ENCODE results near the gene UVRAG. TPM values are rescaled to one million over a fixed set of nuclear protein-coding genes. Genes with fewer than 3 reads are reported as not detected.

The UVRAG gene
- 17.4 and 18.0 TPM in 2 replicates for total RNA-seq (2014; rRNA removed; shearing (Covaris generic))

- DNase-seq (ENCODE audit: low read depth) = peak; percentile 99
Observed at GRCh38 chr11:75814677-75815344, at the start of gene UVRAG. Gene UVRAG (plus strand): TSS chr11:75815210. CDS start chr11:75815408, 198 bp downstream.

- no peak for DNase-seq (ENCODE audit: low read depth)
Observed at GRCh38 chr11:75766443-75767227, 48.4 kb upstream of the UVRAG start.

GRCh38 chr11:75767228-75767572 is 47.8 kb upstream of the UVRAG start:
- DNase-seq (ENCODE audit: low read depth) = no peak

GRCh38 chr11:75767793-75768111 is 47.3 kb upstream of the UVRAG start:
- DNase-seq (ENCODE audit: low read depth) = no peak

DNA sequence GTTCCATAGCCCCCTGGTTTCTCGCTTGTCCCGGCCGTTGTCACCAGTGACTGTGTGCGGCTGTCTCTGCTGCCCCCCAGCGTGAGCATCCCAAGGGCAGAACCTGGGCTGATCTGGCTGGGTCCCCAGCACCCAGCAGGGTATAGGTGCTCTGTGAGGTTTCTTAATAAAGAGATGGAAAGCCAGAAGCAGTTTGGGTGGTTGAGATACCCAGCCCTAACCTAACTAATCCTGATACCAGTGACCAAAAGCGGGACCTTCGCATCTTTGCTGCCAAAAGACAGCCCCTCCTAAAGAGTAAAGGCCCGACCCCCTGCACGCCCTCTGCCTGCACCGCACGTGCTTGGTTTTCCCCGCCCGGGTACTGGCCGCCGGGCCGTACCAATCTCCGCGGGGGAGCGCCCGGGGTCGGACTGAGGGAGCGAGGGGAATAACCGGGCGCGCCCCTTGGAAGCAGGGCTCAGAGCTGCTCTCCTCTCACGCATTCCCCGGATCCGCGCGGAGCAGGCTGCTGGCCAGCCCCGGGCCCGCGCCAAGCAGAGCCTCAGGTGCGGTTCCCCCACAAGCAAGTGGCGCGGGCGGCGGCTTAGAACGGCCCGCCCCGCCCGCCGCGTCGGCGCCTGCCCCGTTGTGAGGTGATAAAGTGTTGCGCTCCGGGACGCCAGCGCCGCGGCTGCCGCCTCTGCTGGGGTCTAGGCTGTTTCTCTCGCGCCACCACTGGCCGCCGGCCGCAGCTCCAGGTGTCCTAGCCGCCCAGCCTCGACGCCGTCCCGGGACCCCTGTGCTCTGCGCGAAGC is 46.7 kb upstream of the UVRAG start, which contains the start of gene DGAT2:
DGAT2 (plus strand) TSS at position 667 of the 797 bp plus-strand sequence. CDS start 214 bp downstream, outside the sequence.
- peak; percentile 71 for DNase-seq (ENCODE audit: low read depth)

DNA sequence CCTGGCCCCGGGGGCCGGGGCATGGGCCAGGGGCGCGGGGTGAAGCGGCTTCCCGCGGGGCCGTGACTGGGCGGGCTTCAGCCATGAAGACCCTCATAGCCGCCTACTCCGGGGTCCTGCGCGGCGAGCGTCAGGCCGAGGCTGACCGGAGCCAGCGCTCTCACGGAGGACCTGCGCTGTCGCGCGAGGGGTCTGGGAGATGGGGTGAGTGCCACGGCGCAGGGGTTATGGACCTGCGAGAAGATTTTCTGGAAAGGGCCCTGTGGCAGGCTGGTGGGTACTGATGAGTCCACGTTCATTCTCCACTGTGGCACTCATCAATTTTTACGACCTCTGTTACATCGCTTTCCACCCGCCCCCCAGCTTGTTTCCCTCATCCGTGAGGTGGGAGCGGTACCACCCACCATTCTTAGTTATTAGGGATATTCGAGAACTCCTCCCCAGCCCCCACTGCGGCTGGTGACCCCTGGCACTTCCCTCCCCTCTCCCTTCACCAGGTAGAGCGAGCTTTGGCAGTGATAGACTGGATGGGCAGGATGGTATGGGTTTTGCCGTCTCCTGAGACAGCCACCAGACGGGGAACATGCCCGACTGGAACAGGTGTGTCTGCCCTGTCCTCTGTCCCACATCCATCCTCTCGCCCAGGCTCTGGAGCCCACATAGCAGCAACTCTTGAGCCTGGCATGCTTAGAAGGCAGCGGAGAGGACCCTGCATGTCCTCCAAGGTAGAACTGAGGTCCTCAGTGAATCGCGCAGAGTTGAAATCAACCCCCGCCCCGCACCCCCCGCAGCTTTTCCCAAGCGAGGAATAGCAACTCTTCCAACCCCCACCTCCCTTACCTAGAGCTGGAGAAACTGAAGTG is 45.9 kb upstream of the UVRAG start:
- no peak for DNase-seq (ENCODE audit: low read depth)

DNA sequence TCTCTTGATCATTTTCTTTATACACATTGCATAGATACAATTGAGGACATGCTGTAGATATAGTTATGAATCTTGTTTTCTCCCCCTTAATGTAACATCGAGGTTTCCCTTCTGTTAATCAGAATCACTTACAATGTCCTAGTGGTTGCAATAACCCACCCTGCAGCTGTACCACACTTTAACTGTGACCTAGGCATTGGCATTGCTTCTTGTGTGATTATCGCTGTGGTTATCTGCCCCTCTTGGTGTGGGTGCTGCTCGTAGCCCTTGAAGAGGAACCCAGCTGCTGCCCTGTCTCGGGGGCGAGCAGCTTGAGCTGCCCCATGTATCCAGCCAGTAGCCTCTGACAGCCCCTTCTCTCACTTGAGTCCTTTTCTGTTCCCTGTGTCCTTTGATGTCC is 44.9 kb upstream of the UVRAG start:
- DNase-seq (ENCODE audit: low read depth) = no peak

- DNase-seq (ENCODE audit: low read depth) = peak; percentile 74
Observed at GRCh38 chr11:75771646-75772410, 43.2 kb upstream of the UVRAG start.

GRCh38 chr11:75773595-75774353 is 41.2 kb upstream of the UVRAG start:
- DNase-seq (ENCODE audit: low read depth) = no peak

DNA sequence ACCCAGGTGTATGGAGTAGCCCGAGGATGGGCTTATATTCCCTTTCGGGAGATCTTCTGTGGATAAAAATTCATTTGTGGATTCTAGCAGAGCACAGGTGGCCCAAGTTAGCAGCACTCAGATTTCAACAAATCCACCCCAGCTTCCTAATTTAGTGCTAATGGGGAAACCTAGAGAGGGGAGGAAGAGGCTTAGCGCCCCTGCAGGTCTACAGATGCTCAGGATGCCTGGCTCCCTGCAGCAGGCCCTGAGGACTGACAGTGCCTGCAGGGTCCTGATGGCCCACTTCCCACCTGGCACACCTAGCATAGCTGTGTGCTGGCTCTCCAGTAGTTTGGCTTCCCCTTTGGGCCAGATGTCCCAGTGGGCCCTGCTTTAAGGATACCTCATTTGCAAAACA is 40.0 kb upstream of the UVRAG start:
- no peak for DNase-seq (ENCODE audit: low read depth)

GRCh38 chr11:75776546-75776945 is 38.5 kb upstream of the UVRAG start:
- no peak for DNase-seq (ENCODE audit: low read depth)

- no peak for DNase-seq (ENCODE audit: low read depth)
Observed at GRCh38 chr11:75777461-75778110, 37.4 kb upstream of the UVRAG start.

- DNase-seq (ENCODE audit: low read depth) = no peak
Observed at GRCh38 chr11:75778962-75779361, 36.0 kb upstream of the UVRAG start.

- no peak for DNase-seq (ENCODE audit: low read depth)
Observed at GRCh38 chr11:75779960-75780359, 35.0 kb upstream of the UVRAG start.

DNA sequence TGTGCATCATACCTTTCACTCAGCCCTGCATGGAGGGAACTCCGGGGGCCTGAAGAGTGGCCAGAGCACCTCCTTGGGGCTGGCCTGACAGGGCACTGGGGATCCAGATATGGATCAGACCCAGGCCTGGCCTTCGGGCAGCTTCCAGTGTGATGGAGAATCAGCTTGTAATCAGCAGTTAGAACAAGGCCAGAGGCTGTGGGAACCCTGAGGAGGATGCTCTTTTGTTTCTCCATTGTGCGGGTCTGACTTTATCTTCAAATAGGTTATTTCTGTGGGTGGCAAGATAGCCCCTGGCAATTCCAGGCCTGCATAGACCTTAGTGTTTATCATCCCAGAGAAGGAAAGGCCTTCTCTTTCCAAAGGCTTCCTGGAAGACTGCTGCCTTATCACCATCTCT is 34.1 kb upstream of the UVRAG start:
- DNase-seq (ENCODE audit: low read depth) = no peak

GRCh38 chr11:75781296-75781695 is 33.7 kb upstream of the UVRAG start:
- DNase-seq (ENCODE audit: low read depth) = no peak

DNA sequence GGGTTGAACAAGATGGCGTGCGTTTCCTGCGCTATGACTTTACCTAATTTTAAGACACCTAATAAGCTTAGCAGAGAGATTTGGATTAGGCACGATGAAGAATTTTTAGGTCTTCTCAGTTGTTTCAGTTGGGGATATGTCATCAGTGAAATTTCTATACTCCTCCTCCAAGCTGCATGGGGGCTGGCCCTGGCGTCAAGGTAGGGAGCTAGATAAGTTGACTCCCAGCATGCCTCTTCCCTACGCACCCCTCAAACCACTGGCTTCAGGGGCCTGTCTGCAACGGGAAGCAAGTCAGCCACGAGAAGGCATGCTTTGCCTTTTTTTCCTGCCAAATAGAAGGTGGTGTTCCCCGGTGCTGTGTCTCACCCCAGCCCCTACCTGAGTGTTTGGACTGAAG is 33.2 kb upstream of the UVRAG start:
- no peak for DNase-seq (ENCODE audit: low read depth)

DNA sequence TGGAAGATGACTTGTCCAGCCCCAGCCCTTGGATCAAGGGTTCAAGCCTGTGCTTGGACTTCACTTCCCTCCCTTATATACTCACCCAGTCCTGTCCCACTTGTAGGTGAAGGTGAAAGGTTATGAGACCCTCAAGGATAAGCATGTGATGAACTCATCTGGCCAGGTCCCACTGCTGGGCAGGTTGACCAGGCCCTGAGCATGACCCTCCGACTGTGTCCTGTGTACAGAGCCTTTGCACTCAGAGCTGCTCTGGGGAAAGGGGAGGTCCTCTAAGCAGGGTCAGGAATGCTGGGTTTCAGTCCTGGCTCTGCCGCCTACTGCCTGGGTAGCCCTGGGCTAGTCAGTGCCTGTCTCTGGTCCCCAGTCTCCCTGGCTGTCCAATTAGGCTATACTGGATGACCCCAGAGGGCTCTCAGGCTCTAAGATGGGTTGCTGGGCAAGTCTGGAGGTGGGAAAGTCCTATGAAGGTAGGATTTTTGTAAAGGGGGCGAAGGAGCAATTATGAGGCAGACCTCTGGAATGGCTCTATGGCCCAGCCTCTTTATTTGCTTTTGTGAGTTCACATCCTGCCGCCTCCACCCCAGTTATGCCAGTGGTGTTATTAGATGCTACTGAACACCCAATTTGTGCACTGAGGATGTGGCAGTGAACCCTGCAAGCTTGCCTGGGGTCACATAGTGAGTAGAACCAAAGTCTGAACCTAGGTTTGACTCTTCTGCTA is 32.3 kb upstream of the UVRAG start:
- no peak for DNase-seq (ENCODE audit: low read depth)

All from M059J (cell line).